A549 (cell line): ENCODE data around the gene KLF5.
"Not testable (repeated sequence)": the region's sequence is repeated elsewhere in the genome, so short reads cannot be mapped to it uniquely, and the experiment has no call there.

ENCODE experiments used
- E2F6 ChIP-seq: IDR thresholded peaks from 2 replicates; pipeline ENCODE4 v1.6.1; 2012; ENCODE audit warnings: low read depth, borderline replicate concordance
- ZFP36 ChIP-seq: fragments of 450-650 bp; IDR thresholded peaks from 2 replicates; pipeline ENCODE4 v1.6.1; 2014; ENCODE audit warnings: borderline replicate concordance; ENCODE audit not compliant: partially characterized antibody

GRCh38 chr13:73048615-73049014 lies 10.2 kb upstream of the KLF5 start:
- not testable (repeated sequence) for TF ChIP-seq ZFP36, E2F6
